NCI-H1105 (cell line): Measurements from ENCODE around the gene CNKSR3.

Source experiments
- DNase-seq: peaks from one replicate; lab custom pipeline; 2025; lab: John Stamatoyannopoulos, UW

The CNKSR3 gene

DNA sequence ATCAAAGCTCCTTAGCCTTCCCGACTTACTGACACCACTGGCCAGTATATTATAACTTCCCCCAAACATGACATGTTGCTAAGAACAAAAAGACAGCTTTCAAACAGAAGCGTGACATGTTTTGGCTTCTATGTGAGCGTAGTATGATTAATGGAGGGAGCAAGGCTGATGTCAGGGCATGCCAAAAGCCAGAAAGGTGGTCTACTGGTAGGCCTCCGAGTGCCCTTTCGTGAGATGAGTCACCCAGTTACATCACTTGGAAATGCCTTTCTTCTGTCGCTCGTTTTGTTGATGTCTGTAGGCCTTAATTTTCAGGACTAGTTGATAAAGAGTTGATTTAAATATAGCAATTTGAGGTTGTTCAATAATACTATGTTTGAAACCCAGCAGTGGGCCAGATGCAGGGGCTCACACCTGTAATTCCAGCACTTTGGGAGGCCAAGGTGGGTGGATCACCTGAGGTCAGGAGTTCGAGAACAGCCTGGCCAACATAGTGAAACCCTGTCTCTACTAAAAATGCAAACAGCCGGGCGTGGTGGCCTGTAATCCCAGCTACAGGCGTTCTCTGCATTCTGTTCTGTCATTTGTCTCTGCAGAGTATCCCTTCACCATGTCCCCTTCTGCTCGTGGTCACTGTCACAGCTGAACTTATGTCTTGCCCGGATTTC lies 53.3 kb downstream of the CNKSR3 start:
- no peak for DNase-seq

DNA sequence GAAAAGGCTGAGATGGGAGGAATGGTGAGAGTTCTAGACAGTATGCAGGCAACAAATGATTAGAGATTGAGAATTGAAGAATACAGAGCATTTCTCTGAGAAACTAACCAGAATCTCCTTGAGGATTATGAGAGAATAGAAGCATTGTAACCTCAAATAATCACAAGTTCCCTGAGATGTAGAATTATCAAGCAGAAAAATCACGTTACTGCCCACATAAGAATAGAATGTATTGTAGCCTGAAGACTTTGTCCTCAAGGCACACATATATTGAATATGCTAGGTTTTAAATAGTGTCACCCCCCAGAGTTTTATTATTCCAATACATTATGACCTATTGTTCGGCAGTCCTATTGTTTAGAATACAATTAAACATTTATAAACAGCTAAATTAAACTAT lies 57.2 kb downstream of the CNKSR3 start:
- no peak for DNase-seq

DNA sequence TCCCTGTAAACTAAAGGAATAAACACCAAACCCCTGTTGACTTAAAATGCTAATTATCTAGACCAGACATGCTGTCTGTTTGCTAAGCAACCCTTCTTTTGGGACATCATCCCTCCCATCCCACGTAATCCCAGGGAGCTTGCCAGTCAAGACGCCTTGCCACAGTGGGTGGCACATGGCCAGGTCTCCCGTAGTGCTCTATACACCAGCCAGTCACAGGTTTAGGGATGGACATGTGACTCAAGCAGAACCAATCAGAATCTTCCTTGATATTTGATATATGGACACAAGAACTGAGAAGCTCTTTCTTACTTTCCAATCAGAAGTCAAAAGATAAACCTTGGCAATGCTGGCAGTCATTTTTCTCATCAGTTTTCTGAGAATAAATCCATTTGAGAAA lies 60.0 kb downstream of the CNKSR3 start:
- no peak for DNase-seq

DNA sequence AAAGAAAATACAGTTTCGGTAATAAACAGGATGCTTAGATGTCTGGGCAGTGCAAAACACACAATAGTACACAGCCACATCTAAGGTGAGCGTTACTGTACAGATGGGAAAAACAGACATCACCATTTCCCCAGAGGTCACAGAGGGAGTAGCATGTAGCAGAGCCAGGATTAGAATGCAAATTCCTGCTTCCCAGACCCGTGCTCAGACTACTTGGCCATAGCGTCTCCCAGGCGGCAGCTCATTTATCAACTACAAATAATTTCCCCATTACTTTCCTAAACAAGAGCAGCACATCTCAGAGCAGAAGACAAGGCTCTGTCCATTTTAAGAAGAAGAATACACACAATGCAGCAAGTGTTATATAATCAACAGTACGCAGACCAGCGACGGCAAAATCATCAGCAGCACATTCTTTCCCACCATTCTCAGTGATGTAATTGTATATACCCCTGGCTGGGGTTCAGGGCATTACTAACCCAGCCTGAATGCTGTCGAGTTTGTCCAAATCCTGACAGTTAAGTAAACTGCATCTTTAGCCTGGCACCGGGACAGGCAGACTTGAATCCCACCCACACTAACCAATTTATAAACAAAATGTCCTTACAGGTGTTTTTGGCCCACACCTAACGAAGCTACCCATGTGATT lies 61.9 kb downstream of the CNKSR3 start:
- peak; percentile 51 for DNase-seq

DNA sequence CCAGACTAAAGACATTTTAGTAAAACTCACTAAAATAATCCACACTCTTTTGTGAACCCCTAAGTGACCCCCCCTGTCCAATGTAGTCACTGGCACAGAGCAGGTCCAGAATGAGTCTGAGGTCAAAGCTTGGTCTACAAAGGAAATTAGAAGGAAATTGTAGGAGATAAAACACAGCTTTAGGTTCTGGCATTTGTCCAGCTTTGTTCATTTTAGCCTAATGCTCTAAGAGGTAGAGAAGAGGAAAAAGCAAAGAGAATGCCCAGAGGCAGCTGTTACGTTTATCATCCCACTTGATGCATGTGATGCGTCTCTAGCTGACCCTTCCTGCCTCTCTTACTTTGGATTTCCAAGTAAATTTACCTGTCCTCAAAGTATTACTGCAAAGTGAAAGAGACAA lies 62.5 kb downstream of the CNKSR3 start:
- peak; percentile 82 for DNase-seq

DNA sequence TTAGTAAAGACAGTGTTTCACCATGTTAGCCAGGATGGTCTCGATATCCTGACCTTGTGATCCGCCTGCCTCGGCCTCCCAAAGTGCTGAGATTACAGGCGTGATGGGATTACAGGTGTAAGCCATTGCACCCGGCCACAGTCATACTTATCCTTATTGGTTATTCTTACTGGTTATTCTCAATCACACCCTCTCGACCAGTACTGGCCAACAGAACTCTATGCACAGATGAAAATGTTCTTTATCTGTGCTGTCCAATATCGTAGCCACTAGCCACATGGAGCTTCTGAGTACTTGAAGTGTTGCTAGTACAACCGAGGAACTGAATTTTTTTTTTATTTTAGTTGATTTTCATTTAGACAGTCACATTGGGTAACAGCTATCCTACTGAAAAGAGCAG lies 63.5 kb downstream of the CNKSR3 start:
- DNase-seq = no peak

DNA sequence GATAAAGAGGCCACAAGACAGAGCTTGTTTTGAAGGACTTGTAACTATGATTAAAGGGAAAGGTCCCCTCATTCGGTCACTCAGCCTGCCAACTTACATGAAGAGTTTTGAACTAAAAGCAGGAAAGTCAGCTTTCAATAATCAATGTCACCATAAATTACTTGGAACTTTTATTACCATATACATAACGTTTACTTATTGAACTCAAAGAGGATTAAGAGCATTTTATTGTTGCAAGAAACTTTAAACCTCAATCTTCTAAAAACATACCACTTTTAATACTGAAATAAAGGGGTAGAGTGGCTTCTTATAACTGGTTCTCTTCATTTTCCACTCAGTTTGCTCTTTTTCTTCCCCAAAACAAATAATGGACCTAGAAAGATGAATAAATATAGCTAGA lies 65.1 kb downstream of the CNKSR3 start:
- DNase-seq = no peak

DNA sequence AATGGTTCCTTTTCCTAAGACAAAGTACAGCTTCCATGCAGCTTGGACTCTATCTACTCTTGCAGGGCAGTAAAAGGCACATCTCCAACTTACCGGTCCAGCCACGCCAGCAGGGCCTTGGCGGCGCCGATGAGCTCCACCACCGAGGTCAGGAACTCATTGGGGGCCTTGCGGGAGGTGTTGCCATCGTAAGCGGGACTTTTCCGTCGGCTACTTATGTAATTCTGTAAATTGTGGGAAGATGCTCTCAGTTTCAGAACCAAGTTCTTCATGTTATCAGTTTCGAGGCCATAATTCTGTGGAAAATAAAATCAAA lies 68.5 kb downstream of the CNKSR3 start:
- DNase-seq = no peak

DNA sequence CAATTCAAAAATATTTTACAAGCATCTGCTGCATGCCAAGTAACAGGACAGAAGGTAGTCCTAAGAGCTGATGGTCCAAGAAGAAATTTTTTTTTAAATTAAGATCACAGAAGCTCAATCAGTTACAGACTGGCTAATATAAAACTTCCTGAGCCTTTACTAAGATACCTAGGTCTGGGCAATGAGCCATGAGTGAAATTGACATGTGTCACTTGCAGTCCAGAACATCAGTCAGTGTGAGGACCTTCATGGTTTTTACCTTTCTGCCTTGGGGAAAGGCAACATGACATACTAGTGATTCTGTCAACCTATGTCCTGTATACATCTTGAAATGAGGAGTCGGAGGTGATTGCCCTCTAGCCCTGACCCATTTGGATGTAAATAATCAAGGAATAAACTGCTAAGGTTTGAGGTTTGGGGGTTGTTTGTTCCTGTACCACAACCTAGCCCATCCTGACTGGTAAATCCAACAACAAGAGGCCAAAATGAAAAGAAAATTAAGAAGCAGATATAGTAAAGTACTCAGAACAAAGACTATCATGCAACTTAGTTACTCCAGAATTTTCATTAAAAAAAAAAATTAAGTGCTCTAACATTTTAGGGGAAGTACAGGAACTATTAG lies 70.0 kb downstream of the CNKSR3 start:
- DNase-seq = no peak

DNA sequence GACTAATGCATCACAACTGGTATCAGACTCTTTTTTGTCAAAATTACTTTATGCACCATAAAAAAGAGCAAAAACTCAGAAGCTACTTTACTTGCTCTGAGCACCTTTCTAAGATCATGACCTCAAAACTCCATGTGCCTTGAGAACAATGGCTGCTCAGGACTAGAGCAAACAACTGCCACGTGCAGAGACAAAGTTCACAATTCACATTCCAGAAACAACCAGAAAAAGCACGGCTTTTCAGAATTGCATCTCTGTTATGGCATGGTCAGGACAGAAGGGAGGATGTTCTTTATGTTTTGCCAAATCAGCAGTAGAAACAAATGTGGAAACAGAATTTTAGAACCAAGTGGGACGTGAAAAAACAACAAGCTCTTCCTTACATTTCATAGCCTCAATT lies 70.5 kb downstream of the CNKSR3 start:
- no peak for DNase-seq

DNA sequence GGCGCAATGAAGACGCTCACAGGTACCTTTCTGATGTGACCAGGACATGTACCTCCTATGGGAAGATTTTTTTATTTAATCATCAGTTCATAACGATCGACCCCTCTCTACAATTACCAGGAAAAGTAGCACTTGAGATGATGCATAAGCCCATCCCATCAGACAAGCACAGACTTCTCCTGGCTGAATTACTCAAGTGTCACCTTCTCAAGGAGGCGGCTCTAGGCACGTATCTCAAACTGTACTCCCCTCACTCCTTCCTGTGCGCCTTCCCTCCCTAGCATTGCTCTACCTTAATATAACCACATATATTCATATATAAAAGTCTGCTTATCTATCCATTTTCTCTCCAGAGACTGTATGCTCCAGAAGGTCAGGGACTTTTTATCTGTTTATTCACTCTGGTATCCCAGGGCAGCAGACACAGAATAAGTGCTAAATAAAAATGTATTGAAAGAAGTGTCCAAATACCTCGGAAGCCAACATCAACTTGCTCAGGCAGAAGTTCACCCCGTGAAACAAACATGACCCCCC lies 71.5 kb downstream of the CNKSR3 start:
- DNase-seq = no peak

DNA sequence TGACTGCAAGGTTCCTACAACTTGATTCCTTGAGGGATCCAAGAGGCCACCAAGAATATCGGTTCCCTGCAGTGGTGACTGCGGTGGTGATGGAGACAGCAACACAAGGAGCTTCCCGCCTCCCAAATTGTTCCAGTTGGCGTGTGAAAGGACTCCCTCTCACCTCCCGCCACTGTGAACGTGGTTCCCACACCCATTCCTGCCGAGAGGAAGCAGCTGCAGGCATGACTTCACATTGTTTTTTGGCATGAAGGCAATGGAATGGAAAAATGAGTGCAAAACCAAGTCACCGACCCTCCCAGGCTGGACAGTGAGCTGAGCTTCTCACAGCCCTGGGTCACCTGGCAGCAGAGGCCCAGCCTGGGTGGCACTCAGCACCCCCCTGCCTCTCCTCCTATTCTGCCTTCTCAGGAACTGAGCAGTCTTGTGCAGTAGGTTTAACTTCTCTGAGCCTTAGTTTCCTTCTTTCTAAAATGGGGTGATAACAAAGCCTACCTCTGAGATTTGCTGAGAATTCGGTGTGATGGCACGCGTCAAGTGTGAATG lies 75.0 kb downstream of the CNKSR3 start:
- DNase-seq = no peak

DNA sequence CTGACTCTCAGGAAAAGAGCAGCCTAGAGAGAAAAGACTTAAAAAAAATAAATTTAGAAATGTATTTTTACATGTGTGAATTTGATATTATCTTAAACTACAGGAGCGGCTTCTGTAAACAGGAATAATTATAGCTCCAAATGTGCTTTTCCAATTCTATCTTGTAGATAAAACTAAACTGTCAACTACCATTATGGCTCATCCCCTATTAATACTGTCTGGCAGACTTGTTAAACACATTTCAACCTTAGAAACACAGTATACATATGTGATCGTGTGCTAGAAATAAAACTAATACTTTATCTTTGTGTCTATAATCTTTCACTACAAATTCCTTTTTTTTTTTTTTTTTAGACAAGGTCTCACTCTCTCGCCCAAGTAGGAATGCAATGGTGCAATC lies 75.8 kb downstream of the CNKSR3 start:
- no peak for DNase-seq

DNA sequence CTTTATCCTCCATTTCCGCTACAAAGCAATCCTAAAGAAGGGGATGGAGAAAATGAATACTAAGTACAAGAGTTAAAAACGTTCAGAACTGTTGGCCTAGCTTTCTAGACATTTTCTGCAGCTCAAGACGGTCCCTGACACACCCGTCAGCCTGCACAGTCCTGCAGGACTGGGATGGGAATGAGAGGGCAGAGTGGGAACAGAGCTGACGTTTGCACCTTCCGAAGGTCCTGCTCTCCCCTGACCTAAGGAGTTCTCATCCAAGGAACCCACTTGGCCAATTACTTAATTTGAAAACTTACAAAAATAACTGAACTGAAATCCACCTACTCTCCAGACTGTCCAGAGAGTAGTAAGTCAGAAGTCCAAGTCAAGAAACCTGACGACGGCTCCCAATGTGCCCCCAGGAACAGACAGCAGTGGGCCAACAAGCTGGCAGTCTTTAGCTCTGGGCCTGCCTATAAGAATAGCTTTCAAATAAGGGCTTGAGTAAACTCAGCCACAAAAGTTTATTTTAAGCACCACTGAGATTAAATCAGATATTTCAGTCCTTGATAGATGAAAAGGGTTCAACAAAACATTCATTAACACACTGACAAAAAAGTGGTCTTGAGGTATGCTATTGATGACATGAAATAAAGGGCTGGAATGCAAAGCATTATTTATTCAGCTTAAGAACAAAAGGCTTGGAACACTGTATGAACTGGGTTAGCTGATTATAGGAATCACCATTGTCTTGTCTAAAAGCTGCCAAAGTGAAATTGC lies 76.8 kb downstream of the CNKSR3 start:
- DNase-seq = no peak

DNA sequence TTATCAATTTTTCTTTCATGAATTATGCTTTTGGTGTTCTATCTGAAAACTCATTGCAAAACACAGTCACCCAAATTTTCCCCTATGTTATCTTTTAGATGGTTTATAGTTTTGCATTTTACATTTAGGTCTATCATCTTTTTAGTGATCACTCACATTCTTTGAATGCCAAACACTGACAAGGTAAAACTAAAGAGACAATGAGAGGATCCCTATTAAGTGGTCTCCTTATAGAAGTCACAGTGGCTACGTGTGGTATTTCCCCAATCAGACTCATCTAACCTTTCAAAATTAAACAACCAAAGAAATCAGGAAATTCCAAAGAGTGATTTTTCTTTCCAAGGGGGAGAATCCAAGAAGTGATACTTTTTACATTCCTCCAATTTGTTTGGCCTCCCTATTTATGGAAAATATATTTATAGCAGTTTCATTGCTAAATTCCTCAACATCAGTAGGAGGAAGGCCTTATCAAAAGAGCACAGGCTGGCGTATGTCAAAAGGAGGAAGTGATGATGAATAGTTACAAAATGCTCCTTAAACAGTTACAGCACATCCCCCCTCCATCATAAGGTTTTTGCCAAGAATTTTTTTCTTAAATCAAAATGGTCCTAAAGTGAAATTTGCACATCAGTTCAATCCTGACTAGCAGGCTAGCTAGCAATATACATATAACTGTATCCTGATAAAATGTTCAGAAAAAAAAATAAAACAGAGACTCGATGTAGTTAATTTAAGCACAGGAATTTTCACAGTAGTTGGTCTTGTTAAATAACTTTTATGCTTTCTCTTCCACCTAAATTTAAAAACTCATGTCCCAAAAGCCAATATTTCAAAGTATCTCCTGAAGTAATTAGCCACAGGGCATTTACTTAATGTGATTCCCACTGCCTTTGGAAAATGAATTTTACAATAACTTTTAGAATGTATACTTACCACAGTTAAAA lies 77.7 kb downstream of the CNKSR3 start:
- DNase-seq = no peak

DNA sequence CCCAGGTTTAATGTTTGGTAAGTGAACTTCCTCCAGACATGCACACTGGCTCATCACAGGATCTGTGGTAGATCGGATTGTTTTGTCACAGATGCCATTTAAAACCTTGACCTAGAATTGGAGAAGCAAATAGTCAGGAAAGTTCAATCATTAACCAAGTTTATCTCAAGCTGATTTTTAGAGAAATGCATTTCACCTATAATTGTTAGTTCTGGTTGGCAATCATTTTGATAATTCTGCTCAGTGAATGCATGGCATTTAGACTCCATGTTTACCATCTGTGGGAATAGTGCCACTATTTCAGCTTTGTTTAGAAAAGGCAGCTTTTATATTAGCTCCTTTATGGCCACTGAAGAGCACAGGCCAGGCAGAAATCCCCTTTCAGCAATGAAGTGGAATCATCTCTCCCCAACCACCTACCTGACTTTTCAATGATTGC lies 80.0 kb downstream of the CNKSR3 start:
- no peak for DNase-seq

DNA sequence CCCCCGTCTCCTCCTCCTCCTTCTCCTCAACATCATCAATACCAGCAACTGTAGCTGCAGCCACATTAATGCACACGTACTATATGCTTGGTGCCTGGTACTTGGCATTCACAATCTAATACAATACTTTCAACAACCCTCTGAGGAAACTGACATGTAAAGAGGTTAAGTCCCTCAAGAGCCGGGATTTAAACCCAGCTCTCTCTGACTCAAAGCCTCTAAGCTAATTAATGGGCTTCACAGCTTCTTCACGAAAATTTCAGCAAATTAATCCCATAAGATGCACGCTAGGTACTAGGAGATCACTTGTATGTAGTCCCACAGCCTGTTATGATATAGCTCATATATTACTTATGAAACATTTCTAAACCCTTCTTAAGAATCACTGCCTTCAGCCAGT lies 80.8 kb downstream of the CNKSR3 start:
- no peak for DNase-seq

DNA sequence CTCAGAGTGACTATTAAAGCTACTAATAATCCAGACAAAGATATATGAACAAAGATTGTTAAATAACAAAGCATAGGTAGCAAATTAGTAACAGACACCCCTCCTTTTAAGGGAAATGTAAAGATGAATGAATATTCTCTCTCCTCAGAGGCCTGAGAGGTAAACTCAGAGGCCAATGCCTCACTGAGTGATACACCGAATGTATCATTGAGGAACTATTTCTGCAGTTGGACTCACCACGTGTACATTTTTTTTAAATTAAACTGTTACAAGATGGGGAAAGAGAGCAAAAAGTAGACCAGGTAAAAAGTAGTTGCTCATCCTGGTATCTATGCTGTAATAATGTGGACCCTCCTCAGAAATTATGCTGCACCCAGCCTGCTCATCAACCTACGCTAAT lies 81.6 kb downstream of the CNKSR3 start:
- no peak for DNase-seq

DNA sequence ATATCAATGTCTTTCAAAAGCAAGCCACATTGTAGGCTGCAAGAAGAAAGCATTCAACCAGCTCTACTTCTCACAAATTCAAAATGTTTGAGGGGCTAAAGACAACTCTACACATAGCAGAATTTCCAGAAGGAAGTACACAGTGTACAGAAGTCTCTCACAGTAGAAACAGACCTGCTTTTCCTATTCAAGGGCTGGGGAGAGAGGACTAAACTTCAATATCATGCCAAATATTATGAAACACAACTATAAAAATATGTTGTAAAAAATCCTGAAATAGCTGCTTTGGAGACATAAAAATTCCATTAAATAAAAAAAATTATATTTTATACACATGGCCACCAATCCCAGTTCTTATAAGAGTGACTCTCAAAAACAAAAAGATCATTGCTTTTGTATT lies 83.0 kb downstream of the CNKSR3 start:
- DNase-seq = no peak

DNA sequence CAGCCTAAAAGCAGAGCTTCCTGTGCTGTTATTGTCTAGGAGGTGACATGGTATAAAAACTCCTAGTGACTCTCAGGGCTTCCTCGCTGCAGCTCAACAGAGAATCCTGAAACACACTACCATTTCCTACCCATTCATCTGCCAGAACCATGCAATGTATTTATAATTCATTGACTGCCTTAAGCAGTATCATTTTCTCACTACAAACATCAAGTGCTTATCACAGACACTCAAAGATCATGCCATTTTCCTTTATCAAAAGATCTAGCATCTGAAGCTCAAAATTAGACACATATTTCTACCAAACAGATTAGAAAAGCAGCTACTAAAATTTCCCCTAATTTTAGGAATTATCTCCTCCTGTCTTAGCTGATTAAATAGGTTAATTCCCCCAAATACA lies 83.5 kb downstream of the CNKSR3 start:
- no peak for DNase-seq

DNA sequence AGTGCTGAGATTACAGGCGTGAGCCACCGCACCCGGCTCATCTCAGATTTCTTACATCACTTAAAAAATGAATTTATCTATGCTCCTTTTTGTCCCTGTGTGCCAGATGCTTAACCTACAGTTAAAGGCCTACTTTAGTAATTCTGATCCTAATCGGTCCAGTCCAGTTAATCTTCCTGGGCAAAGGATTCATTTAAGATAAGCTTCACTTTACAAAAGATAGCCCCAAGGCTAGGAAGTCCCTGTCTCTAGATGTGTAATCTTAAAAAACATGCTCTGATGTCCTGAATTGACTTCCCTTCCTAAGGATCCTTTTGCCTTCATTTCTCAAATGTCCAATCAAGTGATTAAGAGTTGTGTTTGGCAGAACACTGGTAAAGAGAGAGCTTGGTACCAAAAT lies 85.5 kb downstream of the CNKSR3 start:
- DNase-seq = no peak
